T-helper 1 cell treated with Interleukin-12 subunit alpha and Interleukin-12 subunit beta and Interleukin-4 antibody, amounts not matched to agents 30 ng/mL and 1 ng/mL, for 36 hours (primary cell): ENCODE results near the gene KRT76. TPM values are rescaled to one million over a fixed set of nuclear protein-coding genes. Genes with fewer than 3 reads are reported as not detected.

ENCODE experiments used
- intact Hi-C: fragments of 100-400 bp; cut with micrococcal nuclease; formaldehyde crosslinking; loops from one replicate; pipeline ENCODE4 v1.15.1; 2024
- total RNA-seq: library from RNA; stranded (reverse); gene quantifications from 2 replicates; pipeline ENCODE4 v1.2.3, GENCODE V29; 2022

The KRT76 gene
- total RNA-seq, 1 donor from 2014 or later, result not detected

- intact Hi-C loops, result no loop called here
Measured at GRCh38 chr12:52813203-52813819, 36.2 kb upstream of the KRT76 start.

- intact Hi-C loops, result no loop called here
Measured at GRCh38 chr12:52812749-52813148, 35.6 kb upstream of the KRT76 start.

- intact Hi-C loops, result no loop called here
Measured at GRCh38 chr12:52812073-52812400, 34.9 kb upstream of the KRT76 start.

- intact Hi-C loops, result no loop called here
Measured at GRCh38 chr12:52811191-52812072, 34.3 kb upstream of the KRT76 start.

- intact Hi-C loops, result no loop called here
Measured at GRCh38 chr12:52810554-52810953, 33.4 kb upstream of the KRT76 start.

- intact Hi-C loops, result no loop called here
Measured at GRCh38 chr12:52809166-52809565, 32.0 kb upstream of the KRT76 start.

GRCh38 chr12:52808573-52809160 lies 31.5 kb upstream of the KRT76 start:
- intact Hi-C loops, result no loop called here

GRCh38 chr12:52807544-52808470 lies 30.7 kb upstream of the KRT76 start:
- intact Hi-C loops, result no loop called here

- intact Hi-C loops, result no loop called here
Measured at GRCh38 chr12:52806821-52807543, 29.8 kb upstream of the KRT76 start.

GRCh38 chr12:52806169-52806811 lies 29.1 kb upstream of the KRT76 start:
- intact Hi-C loops, result no loop called here

- intact Hi-C loops, result no loop called here
Measured at GRCh38 chr12:52805739-52806138, 28.6 kb upstream of the KRT76 start.

GRCh38 chr12:52805000-52805399 lies 27.9 kb upstream of the KRT76 start:
- intact Hi-C loops, result no loop called here

- intact Hi-C loops, result no loop called here
Measured at GRCh38 chr12:52802442-52802841, 25.3 kb upstream of the KRT76 start.

- intact Hi-C loops, result no loop called here
Measured at GRCh38 chr12:52801773-52802172, 24.6 kb upstream of the KRT76 start.

GRCh38 chr12:52800259-52800917 lies 23.2 kb upstream of the KRT76 start:
- intact Hi-C loops, result no loop called here

GRCh38 chr12:52799505-52800211 lies 22.5 kb upstream of the KRT76 start:
- intact Hi-C loops, result no loop called here

GRCh38 chr12:52798671-52799504 lies 21.7 kb upstream of the KRT76 start:
- intact Hi-C loops, result no loop called here

GRCh38 chr12:52798003-52798670 lies 21.0 kb upstream of the KRT76 start:
- intact Hi-C loops, result no loop called here
